Measurements from ENCODE around the gene SCRN1.

SCRN1 gene

DNA sequence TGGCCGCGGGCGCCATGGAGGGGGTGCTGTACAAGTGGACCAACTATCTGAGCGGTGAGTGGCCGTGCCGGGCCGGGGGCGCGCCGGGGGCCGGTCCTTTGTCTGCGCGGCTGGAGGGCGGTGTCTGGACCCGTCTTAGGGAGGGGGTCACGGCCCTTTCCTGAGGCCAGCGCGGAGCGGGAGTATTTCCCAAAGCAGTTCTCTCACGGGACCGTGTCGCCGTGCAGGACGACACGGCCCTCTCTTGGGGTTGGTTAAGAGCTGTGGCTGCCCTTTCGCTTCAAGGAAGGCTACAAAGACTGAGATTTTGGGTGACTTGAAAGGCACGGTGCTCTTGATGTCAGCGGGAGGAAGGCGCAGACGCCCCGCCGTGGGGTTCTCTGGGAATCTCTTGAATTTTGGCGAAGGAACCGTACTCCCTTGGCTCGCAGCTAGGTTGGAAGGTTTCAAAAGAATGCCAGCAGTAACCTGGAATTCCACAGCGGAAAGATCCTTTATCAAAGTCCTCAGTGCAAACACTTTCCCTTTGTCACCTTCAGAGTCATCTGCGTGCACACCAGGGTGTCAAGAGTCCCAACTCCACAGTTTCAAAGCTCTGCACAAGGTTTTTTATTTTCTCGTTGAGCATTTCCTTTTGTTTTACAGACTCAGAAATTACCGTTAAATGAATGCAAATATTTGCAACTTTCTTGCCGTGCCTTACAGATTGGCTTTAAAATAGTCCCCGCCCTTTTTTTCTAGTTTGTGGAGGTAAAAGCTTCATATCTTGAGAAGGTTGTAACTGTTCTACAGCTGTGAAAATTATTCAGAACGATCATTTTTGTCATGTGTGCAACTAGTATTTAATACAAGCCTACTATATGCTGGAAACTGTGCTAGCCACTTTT is 39.4 kb upstream of the SCRN1 start:
- TF ChIP-seq ZFX (IDR thresholded peaks at IDR 0.05): peak; percentile 41; the same call in 1 of the 2 replicates
- TF ChIP-seq, protein P1, sequence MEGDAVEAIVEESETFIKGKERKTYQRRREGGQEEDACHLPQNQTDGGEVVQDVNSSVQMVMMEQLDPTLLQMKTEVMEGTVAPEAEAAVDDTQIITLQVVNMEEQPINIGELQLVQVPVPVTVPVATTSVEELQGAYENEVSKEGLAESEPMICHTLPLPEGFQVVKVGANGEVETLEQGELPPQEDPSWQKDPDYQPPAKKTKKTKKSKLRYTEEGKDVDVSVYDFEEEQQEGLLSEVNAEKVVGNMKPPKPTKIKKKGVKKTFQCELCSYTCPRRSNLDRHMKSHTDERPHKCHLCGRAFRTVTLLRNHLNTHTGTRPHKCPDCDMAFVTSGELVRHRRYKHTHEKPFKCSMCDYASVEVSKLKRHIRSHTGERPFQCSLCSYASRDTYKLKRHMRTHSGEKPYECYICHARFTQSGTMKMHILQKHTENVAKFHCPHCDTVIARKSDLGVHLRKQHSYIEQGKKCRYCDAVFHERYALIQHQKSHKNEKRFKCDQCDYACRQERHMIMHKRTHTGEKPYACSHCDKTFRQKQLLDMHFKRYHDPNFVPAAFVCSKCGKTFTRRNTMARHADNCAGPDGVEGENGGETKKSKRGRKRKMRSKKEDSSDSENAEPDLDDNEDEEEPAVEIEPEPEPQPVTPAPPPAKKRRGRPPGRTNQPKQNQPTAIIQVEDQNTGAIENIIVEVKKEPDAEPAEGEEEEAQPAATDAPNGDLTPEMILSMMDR (conservative IDR thresholded peaks at IDR 0.05): no peak
- peak overlapping the region; percentile 70 for H3K27ac ChIP-seq

DNA sequence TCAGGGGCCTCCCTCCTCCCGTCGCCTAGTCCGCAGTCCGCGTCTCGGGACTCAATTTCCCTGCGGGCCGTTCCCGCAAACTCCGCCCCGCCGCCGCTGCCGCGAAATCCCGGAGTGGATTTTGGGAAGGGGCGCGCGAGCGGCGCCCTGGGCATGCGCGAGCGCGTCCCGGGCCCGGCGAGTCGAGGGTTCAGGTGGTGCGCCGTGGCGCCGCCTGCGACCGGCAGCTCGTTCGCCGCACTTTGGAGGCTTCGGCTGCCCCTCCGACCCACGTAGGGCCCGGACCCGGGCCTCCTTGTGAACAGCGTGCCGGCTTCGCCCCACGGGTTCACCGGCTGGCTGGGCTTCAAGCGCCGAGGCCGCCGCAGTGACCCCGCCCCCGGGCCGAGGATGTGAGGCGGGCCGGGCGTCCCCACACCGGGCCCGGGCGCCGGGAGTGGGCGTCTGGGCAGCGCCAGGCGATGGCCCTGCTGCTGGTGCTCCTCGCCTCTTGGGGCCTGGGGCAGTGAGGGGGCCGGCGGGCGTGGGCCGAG is 38.7 kb upstream of the SCRN1 start, which contains the start of gene PLEKHA8:
TSS of gene PLEKHA8 (plus strand) at position 197 of the 533 bp plus-strand sequence. CDS start 351 bp downstream, outside the sequence.
- H3K27ac ChIP-seq: peak within 1 kb of the TSS; percentile 76
- peak; percentile 84 for TF ChIP-seq ZFX (IDR thresholded peaks at IDR 0.05)
- TF ChIP-seq, protein P1 (conservative IDR thresholded peaks at IDR 0.05): no peak

DNA sequence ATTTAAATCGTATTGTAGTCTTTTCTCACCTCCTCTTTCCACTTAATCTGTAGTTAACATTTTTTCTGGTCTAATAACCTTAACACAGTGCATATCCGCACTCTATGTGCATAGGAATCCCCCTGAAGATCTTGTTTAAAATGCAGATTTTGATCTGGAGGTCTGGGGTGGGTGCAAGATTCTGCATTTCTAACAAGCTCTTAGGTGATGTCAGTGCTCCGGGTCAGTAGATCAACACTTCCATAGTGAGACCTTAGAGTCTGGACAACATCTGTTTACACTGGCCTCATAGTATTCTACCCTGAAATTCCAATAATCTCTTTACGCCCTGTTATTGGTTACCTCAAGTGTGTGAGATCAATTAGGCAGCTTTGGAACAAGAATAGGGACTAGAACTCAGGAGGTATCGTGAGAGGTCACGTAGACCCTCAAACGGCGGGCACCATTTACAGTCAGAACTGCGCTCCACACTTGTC is 38.2 kb upstream of the SCRN1 start:
- TF ChIP-seq ZFX (IDR thresholded peaks at IDR 0.05): no peak
- H3K27ac ChIP-seq: peak overlapping the region; percentile 70

DNA sequence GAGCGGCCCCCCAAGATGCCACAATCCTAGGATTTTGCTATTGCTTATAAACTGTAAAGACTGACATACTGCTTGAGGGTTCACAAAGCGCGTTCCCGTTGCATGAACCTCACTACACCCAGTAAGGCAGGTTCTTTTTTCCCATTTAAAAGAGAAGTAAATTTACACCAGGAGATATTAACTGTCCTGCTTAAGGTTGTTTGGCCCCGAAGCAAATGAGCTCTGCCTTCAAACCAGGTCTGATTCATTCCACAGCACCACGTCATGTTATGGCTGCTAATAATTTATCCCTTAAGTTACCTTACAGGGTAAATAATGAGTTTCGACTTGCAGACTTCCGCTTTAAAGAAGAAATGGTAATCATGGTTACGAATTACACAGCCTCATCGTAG is 37.5 kb upstream of the SCRN1 start:
- H3K27ac ChIP-seq: peak overlapping the region; percentile 76
- TF ChIP-seq, protein P1 (conservative IDR thresholded peaks at IDR 0.05): no peak
- no peak for TF ChIP-seq ZFX (IDR thresholded peaks at IDR 0.05)

DNA sequence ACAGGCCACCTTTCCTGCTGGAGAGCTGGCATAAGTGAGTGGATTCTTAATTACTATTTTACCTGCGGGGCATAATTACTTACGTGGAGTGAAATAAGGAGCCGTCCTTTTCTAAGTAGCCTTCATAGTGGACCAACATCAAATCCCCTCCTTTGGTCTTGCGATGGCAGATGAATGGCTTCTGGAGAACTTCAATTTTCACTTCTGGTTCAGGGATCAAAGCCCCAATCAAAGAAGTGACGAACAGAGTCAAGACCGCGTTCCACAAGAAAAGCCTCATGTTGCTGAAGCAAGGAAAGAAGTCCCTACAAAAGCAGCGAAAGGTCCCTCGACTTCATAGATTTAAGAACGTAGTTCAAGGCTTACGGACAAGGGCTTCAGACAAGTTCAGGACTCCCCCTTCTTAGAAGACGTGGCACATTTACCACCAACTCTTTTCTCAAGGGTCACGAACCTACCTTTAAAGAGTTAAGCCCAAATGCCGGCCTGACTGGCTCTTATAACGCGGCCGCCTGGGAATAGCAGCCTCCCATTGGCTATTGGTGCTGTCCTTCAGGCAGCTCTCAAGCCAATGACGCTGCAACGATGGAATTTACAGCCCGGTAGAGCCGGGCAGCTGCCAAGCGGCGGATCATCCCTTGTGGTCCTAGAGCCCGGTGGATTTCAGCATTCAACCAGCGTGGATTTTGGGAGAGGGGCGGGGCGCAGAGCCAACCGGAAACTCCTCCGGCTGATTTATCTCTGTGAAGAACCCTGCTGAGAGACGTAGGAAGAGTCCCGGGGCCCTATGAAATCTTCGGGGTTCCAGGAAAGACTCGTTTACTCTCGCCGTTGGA is 36.8 kb upstream of the SCRN1 start, which contains the start of gene FKBP14:
TSS of gene FKBP14 (minus strand) at position 474 of the 836 bp plus-strand sequence. CDS start at position 280, 194 bp downstream.
- no peak for TF ChIP-seq ZFX (IDR thresholded peaks at IDR 0.05)
- TF ChIP-seq, protein P1 (conservative IDR thresholded peaks at IDR 0.05): no peak

DNA sequence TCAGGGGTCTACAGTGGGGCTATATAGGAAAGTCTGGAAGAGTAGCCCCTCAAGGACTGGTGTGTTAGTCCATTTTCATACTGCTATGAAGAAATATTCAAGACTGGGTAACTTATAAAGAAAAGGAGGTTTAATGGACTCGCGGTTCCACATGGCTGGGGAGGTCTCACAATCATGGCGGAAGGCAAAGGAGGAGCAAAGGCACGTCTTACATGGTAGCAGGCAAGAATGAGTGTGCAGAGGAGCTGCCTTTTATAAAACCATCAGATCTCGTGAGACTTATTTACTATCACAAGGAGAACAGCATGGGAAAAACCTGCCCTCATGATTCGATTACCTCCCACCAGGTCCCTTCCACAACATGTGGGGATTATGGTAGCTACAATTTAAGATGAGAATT is 33.9 kb upstream of the SCRN1 start:
- TF ChIP-seq, protein P1 (conservative IDR thresholded peaks at IDR 0.05): no peak
- no peak for TF ChIP-seq ZFX (IDR thresholded peaks at IDR 0.05)

More for the DNA sequence above, 36.8 kb upstream of the SCRN1 start, which contains the start of gene FKBP14:
- H3K27ac ChIP-seq: peak within 1 kb of the TSS; percentile 76

DNA sequence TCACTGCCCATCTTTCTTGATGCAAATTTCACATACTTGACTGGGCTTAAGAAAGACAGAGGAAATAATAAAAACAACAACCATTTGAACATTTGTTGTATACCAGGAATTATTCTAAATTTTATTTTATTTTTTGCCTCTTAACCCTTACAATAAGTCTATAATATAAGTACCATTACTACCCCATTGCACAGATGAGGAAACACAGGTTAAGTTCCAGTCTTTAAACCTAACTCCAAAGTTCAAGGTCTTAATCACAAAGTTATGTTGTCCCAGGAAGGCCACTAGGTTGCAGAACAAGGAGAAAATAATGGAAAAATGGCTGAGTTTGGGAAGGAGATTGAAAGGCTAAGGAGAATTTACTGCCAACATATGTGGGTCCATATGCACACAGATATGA is 33.4 kb upstream of the SCRN1 start:
- no peak for TF ChIP-seq ZFX (IDR thresholded peaks at IDR 0.05)
- TF ChIP-seq, protein P1 (conservative IDR thresholded peaks at IDR 0.05): no peak
- H3K27ac ChIP-seq: no peak overlapping the region

More for the DNA sequence above, 33.9 kb upstream of the SCRN1 start:
- no peak overlapping the region for H3K27ac ChIP-seq

Measured in C4-2B (cell line).